SK-N-SH (cell line): ENCODE results near the gene RMND1. TPM values are rescaled to one million over a fixed set of nuclear protein-coding genes. Genes with fewer than 3 reads are reported as not detected.

Experiments used
- CTCF ChIA-PET: fragments of 300-600, 350-600 bp; formaldehyde crosslinking; extraction: SDS; loops from one replicate; lab custom pipeline; 2021; lab: Yijun Ruan, JAX
- POLR2A ChIA-PET: fragments of 350-600 bp; sonication (Branson Sonifier 250); formaldehyde crosslinking; extraction: SDS; loops from one replicate; lab custom pipeline; 2020; ENCODE audit warnings: antibody characterized with exemption, inconsistent platforms; lab: Yijun Ruan, JAX
- DNase-seq: peaks from one replicate; pipeline ENCODE4 v3.0.0; 2012
- H2AFZ ChIP-seq: fragments of 200-600 bp; sonication (generic); 2 replicates; pipeline ENCODE4 v1.8.1; 2016; ENCODE audit warnings: antibody characterized with exemption, mild to moderate bottlenecking, low read depth
- H3F3A ChIP-seq: fragments of 200-600 bp; sonication (generic); replicated peaks from 2 replicates; pipeline ENCODE3; 2016; ENCODE audit warnings: antibody characterized with exemption, mild to moderate bottlenecking; ENCODE audit not compliant: insufficient read depth
- H3K27ac ChIP-seq, 2 experiments: fragments of 200-500 bp in 1 of 2; fragments of 200-600 bp in 1 of 2; sonication (Bioruptor generic) in 1 of 2; sonication (generic), shearing (Covaris generic) in 1 of 2; 2 replicates each; pipeline versions ENCODE4 v1.5.1 to v1.6.1; 2014 to 2016; ENCODE audit warnings: low read depth in 2 of 2, inconsistent platforms in 1 of 2, low read length in 1 of 2, mild to moderate bottlenecking in 1 of 2, mixed read lengths in 1 of 2
- H3K27me3 ChIP-seq: fragments of 200-600 bp; sonication (generic), shearing (Covaris generic); 2 replicates; pipeline ENCODE4 v1.6.1; 2016; ENCODE audit warnings: mixed run types; ENCODE audit not compliant: insufficient read depth
- H3K36me3 ChIP-seq, 2 experiments: fragments of 200-500 bp in 1 of 2; fragments of 200-600 bp in 1 of 2; sonication (Bioruptor generic) in 1 of 2; sonication (generic) in 1 of 2; replicated peaks in 1 of 2; 2 replicates each; pipeline versions ENCODE3 to v1.5.1; 2014 to 2016; ENCODE audit warnings: low read length in 1 of 2, mild to moderate bottlenecking in 1 of 2; ENCODE audit not compliant: insufficient read depth in 2 of 2, control insufficient read depth in 1 of 2
- H3K4me1 ChIP-seq, 2 experiments: fragments of 200-500 bp in 1 of 2; fragments of 200-600 bp in 1 of 2; sonication (Bioruptor generic) in 1 of 2; sonication (generic), shearing (Covaris generic) in 1 of 2; 2 replicates each; pipeline versions ENCODE4 v1.5.1 to v1.6.1; 2014 to 2016; ENCODE audit warnings: low read depth in 1 of 2, low read length in 1 of 2, mixed run types in 1 of 2; ENCODE audit not compliant: insufficient read depth in 2 of 2, control insufficient read depth in 1 of 2
- H3K4me2 ChIP-seq: fragments of 200-600 bp; sonication (generic), shearing (Covaris generic); 2 replicates; pipeline ENCODE4 v1.6.1; 2017; ENCODE audit warnings: mixed run types
- H3K4me3 ChIP-seq, 2 experiments: fragments of 200-500 bp in 1 of 2; fragments of 200-600 bp in 1 of 2; sonication (Bioruptor generic) in 1 of 2; sonication (generic), shearing (Covaris generic) in 1 of 2; 2 replicates each; pipeline versions ENCODE4 v1.5.1 to v1.8.1; 2014 to 2016; ENCODE audit warnings: low read depth in 2 of 2, inconsistent platforms in 1 of 2, low read length in 1 of 2, mild to moderate bottlenecking in 1 of 2, mixed read lengths in 1 of 2, moderate library complexity in 1 of 2
- H3K79me2 ChIP-seq: fragments of 200-600 bp; sonication (generic); 2 replicates; pipeline ENCODE4 v1.8.1; 2017; ENCODE audit warnings: mild to moderate bottlenecking; ENCODE audit not compliant: insufficient read depth
- H3K9ac ChIP-seq: fragments of 200-600 bp; sonication (generic); 2 replicates; pipeline ENCODE4 v1.6.1; 2017; ENCODE audit warnings: mixed run types
- H3K9me2 ChIP-seq: fragments of 200-600 bp; sonication (generic); 2 replicates; pipeline ENCODE4 v1.6.1; 2017; ENCODE audit warnings: mixed run types
- H3K9me3 ChIP-seq: fragments of 200-600 bp; sonication (generic); 2 replicates; pipeline ENCODE4 v1.6.1; 2017; ENCODE audit warnings: mixed run types, mild to moderate bottlenecking, moderate library complexity
- H4K20me1 ChIP-seq: fragments of 200-600 bp; sonication (generic); 2 replicates; pipeline ENCODE4 v1.6.1; 2017; ENCODE audit warnings: mild to moderate bottlenecking, mixed run types; ENCODE audit not compliant: insufficient read depth
- EP300 ChIP-seq, 2 experiments: IDR thresholded peaks; 2 replicates each; pipeline versions ENCODE4 v1.4.0 to v1.6.1; 2012; ENCODE audit warnings: borderline replicate concordance in 1 of 2, low read depth in 1 of 2, low read length in 1 of 2
- EZH2phosphoT487 ChIP-seq: fragments of 200-600 bp; sonication (generic); IDR thresholded peaks from 2 replicates; pipeline ENCODE4 v1.6.1; 2017; ENCODE audit warnings: low read depth, mixed run types, mild to moderate bottlenecking, antibody characterized with exemption, moderate library complexity, borderline replicate concordance
- FOSL2 ChIP-seq: IDR thresholded peaks from 2 replicates; pipeline ENCODE4 v1.4.0; 2012; ENCODE audit warnings: low read depth, mild to moderate bottlenecking, moderate library complexity, borderline replicate concordance
- FOXJ3 ChIP-seq: sonication (generic); formaldehyde crosslinking; IDR thresholded peaks from 2 replicates; pipeline ENCODE4 v1.5.1; 2020; ENCODE audit warnings: mild to moderate bottlenecking, missing genetic modification reagents
- FOXM1 ChIP-seq: IDR thresholded peaks from 2 replicates; pipeline ENCODE4 v1.4.0; 2012; ENCODE audit warnings: low read depth, mild to moderate bottlenecking
- JUND ChIP-seq: IDR thresholded peaks from 2 replicates; pipeline ENCODE4 v1.4.0; 2012
- MXI1 ChIP-seq: IDR thresholded peaks from 2 replicates; pipeline ENCODE4 v1.6.1; 2012; ENCODE audit warnings: mild to moderate bottlenecking, low read depth, low read length, improper control_type of control experiment
- NRF1 ChIP-seq: IDR thresholded peaks from 2 replicates; pipeline ENCODE4 v1.6.1; 2012; ENCODE audit warnings: low read depth, mild to moderate bottlenecking, low read length
- RAD21 ChIP-seq: IDR thresholded peaks from 2 replicates; pipeline ENCODE4 v1.6.1; 2012; ENCODE audit warnings: mild to moderate bottlenecking, low read length
- RFX5 ChIP-seq: IDR thresholded peaks from 2 replicates; pipeline ENCODE4 v1.6.1; 2012; ENCODE audit warnings: mild to moderate bottlenecking, improper control_type of control experiment, low read length
- SMC3 ChIP-seq: IDR thresholded peaks from 2 replicates; pipeline ENCODE4 v1.6.1; 2012; ENCODE audit warnings: low read depth, low read length, improper control_type of control experiment
- TAF1 ChIP-seq: IDR thresholded peaks from 2 replicates; pipeline ENCODE4 v1.6.1; 2012; ENCODE audit warnings: low read depth, mild to moderate bottlenecking, low read length, moderate library complexity, borderline replicate concordance
- TEAD4 ChIP-seq: IDR thresholded peaks from 2 replicates; pipeline ENCODE4 v1.4.0; 2012; ENCODE audit warnings: mild to moderate bottlenecking, borderline replicate concordance; ENCODE audit not compliant: insufficient read depth
- YY1 ChIP-seq: IDR thresholded peaks from 2 replicates; pipeline ENCODE4 v1.4.0; 2012; ENCODE audit warnings: low read depth, mild to moderate bottlenecking
- WGBS: methylation state at CpG from one replicate; pipeline ENCODE4 v1.1.6; 2017; ENCODE audit warnings: low lambda C conversion rate; 5-methylcytosine and 5-hydroxymethylcytosine counted together
- polyA plus RNA-seq, 3 experiments: library from polyadenylated mRNA; depleted of rRNA; stranded (reverse); fragments of >200 nt; gene quantifications; 2 replicates each; pipeline ENCODE4 v1.2.3, GENCODE V29; 2012
- TF ChIP-seq, protein P1 (sequence below): fragments of 200-600 bp; sonication (generic); IDR thresholded peaks from 2 replicates; pipeline ENCODE4 v1.6.1; 2017; ENCODE audit warnings: antibody characterized with exemption, mild to moderate bottlenecking, moderate library complexity
- TF ChIP-seq, protein P2 (sequence below): IDR thresholded peaks from 2 replicates; pipeline ENCODE4 v1.4.0; 2012; ENCODE audit warnings: low read depth, borderline replicate concordance
- TF ChIP-seq, protein P3 (sequence below): IDR thresholded peaks from 2 replicates; pipeline ENCODE4 v1.4.0; 2012; ENCODE audit warnings: low read depth
- TF ChIP-seq, protein P4 (sequence below): fragments of 150-350 bp; IDR thresholded peaks from 2 replicates; pipeline ENCODE4 v1.6.1; 2017; ENCODE audit warnings: antibody characterized with exemption, low read length, low read depth, borderline replicate concordance
- TF ChIP-seq, protein P5 (sequence below): fragments of 150-350 bp; IDR thresholded peaks from 2 replicates; pipeline ENCODE4 v1.6.1; 2016; ENCODE audit warnings: mild to moderate bottlenecking, low read depth, low read length

RMND1 gene
- polyA plus RNA-seq, 1 of the 3 experiments (the other 2 are of a cell fraction) = 14.8 TPM

DNA sequence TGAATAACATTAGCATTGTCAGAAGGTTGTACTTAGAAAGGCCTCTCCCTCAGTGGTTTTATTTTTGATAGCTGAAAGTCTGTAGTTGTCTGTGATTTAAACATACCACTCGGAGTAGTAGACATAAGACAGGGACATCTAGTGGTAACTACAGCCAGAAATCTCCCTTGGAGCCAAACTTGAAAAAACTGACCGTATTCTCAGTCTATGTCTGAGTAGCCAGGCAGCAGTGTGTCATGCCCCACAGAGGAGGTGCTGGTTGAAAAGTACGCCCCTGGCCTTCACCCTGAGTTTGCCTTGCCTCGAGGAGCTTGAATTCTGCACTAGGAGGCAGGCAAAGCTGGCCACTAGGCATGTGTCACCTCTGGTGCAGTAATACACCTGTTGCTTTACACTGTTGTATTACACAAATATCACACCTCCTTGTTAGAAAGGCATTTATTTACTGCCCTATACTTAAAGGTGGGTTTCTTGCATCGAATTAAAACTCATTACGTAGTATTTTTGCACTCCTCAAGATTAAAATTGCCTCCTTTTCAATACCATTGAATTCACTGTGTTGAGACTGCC lies 81.3 kb downstream of the RMND1 start:
- no peak overlapping the region for H3K9ac ChIP-seq
- CTCF ChIA-PET = interaction anchor here (0.7 to 1.4 kb wide), 5 partner anchors 9 to 356 kb away, joined by 3 to 4 read pairs (median 3); no protein-coding TSS in a partner anchor
- no peak for TF ChIP-seq FOXM1
- TF ChIP-seq JUND = no peak
- no peak for TF ChIP-seq TEAD4
- TF ChIP-seq, protein P1, sequence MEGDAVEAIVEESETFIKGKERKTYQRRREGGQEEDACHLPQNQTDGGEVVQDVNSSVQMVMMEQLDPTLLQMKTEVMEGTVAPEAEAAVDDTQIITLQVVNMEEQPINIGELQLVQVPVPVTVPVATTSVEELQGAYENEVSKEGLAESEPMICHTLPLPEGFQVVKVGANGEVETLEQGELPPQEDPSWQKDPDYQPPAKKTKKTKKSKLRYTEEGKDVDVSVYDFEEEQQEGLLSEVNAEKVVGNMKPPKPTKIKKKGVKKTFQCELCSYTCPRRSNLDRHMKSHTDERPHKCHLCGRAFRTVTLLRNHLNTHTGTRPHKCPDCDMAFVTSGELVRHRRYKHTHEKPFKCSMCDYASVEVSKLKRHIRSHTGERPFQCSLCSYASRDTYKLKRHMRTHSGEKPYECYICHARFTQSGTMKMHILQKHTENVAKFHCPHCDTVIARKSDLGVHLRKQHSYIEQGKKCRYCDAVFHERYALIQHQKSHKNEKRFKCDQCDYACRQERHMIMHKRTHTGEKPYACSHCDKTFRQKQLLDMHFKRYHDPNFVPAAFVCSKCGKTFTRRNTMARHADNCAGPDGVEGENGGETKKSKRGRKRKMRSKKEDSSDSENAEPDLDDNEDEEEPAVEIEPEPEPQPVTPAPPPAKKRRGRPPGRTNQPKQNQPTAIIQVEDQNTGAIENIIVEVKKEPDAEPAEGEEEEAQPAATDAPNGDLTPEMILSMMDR = peak; percentile 38
- TF ChIP-seq MXI1 = no peak
- TF ChIP-seq, protein P2, sequence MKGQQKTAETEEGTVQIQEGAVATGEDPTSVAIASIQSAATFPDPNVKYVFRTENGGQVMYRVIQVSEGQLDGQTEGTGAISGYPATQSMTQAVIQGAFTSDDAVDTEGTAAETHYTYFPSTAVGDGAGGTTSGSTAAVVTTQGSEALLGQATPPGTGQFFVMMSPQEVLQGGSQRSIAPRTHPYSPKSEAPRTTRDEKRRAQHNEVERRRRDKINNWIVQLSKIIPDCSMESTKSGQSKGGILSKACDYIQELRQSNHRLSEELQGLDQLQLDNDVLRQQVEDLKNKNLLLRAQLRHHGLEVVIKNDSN = no peak
- TF ChIP-seq YY1 = no peak
- TF ChIP-seq, protein P3, sequence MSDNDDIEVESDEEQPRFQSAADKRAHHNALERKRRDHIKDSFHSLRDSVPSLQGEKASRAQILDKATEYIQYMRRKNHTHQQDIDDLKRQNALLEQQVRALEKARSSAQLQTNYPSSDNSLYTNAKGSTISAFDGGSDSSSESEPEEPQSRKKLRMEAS = no peak
- no peak for TF ChIP-seq FOSL2
- TF ChIP-seq SMC3 = no peak
- TF ChIP-seq RAD21 = peak; percentile 25; the same call in 1 of the 2 replicates
- TF ChIP-seq EP300 (IDR thresholded peaks at IDR 0.05; ENCODE audit: borderline replicate concordance in 1 of 2, low read depth in 1 of 2, low read length in 1 of 2) = no peak
- TF ChIP-seq, all 33 proteins: peak for 2
- no peaks in the 10 kb centered on the region for H3F3A ChIP-seq
- H3K4me3 ChIP-seq = no peak overlapping the region
- peaks cover 25% of the 10 kb centered on the region for H3K79me2 ChIP-seq
- POLR2A ChIA-PET = no interaction called here
- no peaks in the 10 kb centered on the region for H4K20me1 ChIP-seq
- 94% methylated on average over 4 of the region's 6 CpGs for WGBS
- peaks cover 0 to 11% of the 10 kb centered on the region in 2 experiments; a peak in 2 of 4 replicates for H3K4me1 ChIP-seq
- H3K9me3 ChIP-seq = no peaks in the 10 kb centered on the region
- no peak overlapping the region for H3K4me2 ChIP-seq
- no peaks in the 10 kb centered on the region for H3K9me2 ChIP-seq
- H3K36me3 ChIP-seq = peaks cover 21 to 22% of the 10 kb centered on the region in 2 experiments
- no peak overlapping the region for H3K27ac ChIP-seq
- no peak overlapping the region for H2AFZ ChIP-seq
- no peak for DNase-seq
- no peaks in the 10 kb centered on the region for H3K27me3 ChIP-seq

DNA sequence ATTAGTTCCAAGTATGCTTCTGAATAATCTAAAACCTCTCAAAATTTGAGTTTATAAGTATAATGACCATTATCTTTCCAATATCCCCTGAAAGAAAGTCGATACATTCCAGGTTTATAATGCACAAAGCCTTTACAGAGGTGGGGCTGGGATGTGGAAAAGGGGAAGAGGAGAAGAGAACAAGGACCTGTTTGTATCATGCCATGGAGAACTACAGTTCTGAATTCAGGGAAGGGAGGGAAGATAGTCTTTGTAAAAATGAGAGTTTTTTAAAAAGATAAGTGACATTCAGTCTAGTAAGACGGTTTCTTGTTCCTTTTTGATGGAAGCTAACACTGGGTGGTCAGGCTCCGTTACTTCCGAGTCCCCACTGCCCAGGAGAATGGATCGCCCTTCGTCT lies 86.7 kb downstream of the RMND1 start:
- 95% methylated on average over 6 of the region's 6 CpGs for WGBS
- Histone ChIP-seq H3F3A (peaks cover 3% of the 10 kb centered on the region), H3K9me3 (no peaks in the 10 kb centered on the region), H3K4me2 (no peak overlapping the region), H3K4me1 (no peaks in the 10 kb centered on the region), H3K4me3 (no peak overlapping the region), H3K9me2 (no peaks in the 10 kb centered on the region), H2AFZ (no peak overlapping the region), H3K36me3 (peaks cover 24 to 25% of the 10 kb centered on the region in 2 experiments), H3K27ac (no peak overlapping the region), H3K79me2 (peaks cover 5% of the 10 kb centered on the region; the same call in 1 of the 2 replicates), H3K27me3 (no peaks in the 10 kb centered on the region), H4K20me1 (no peaks in the 10 kb centered on the region), H3K9ac (no peak overlapping the region)
- POLR2A ChIA-PET = no interaction called here
- CTCF ChIA-PET = interaction anchor here (0.9 kb wide), 1 partner anchor 27 kb away, joined by 3 read pairs; no protein-coding TSS in a partner anchor
- DNase-seq = no peak
- TF ChIP-seq YY1 = no peak
- TF ChIP-seq, protein P4, sequence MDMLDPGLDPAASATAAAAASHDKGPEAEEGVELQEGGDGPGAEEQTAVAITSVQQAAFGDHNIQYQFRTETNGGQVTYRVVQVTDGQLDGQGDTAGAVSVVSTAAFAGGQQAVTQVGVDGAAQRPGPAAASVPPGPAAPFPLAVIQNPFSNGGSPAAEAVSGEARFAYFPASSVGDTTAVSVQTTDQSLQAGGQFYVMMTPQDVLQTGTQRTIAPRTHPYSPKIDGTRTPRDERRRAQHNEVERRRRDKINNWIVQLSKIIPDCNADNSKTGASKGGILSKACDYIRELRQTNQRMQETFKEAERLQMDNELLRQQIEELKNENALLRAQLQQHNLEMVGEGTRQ = no peak
- TF ChIP-seq TAF1 = no peak
- no peak for TF ChIP-seq NRF1
- TF ChIP-seq, protein P1 = no peak
- TF ChIP-seq MXI1 = no peak
- TF ChIP-seq EZH2phosphoT487 = no peak
- TF ChIP-seq RFX5 = no peak
- TF ChIP-seq FOXJ3 (CRISPR knock-in tag) = no peak
- TF ChIP-seq, protein P3 = no peak
- TF ChIP-seq, protein P5, sequence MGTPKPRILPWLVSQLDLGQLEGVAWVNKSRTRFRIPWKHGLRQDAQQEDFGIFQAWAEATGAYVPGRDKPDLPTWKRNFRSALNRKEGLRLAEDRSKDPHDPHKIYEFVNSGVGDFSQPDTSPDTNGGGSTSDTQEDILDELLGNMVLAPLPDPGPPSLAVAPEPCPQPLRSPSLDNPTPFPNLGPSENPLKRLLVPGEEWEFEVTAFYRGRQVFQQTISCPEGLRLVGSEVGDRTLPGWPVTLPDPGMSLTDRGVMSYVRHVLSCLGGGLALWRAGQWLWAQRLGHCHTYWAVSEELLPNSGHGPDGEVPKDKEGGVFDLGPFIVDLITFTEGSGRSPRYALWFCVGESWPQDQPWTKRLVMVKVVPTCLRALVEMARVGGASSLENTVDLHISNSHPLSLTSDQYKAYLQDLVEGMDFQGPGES = no peak
